ENCODE results near the gene CHMP2A.

- no peak for TF ChIP-seq CTCF (IDR thresholded peaks at IDR 0.05)
- no peak for TF ChIP-seq HOXA7 (CRISPR knock-in tag; IDR thresholded peaks at IDR 0.05)
- no peak for TF ChIP-seq KDM1A (IDR thresholded peaks at IDR 0.05; ENCODE audit: low read depth)
- no peak for TF ChIP-seq POLR2A (IDR thresholded peaks at IDR 0.05; ENCODE audit: low read length)
- TF ChIP-seq PHF8 (IDR thresholded peaks at IDR 0.05; ENCODE audit: borderline replicate concordance, low read depth): no peak
- no peak for TF ChIP-seq EP300 (IDR thresholded peaks at IDR 0.05)
- no peak for TF ChIP-seq SMC3 (IDR thresholded peaks at IDR 0.05)
- TF ChIP-seq REST (IDR thresholded peaks at IDR 0.05): no peak
- TF ChIP-seq MYC (IDR thresholded peaks at IDR 0.05; ENCODE audit: borderline replicate concordance, low read length): no peak
- TF ChIP-seq RAD21 (conservative IDR thresholded peaks at IDR 0.05 in 1 of 2, IDR thresholded peaks at IDR 0.05 in 1 of 2): no peak
- TF ChIP-seq HDAC2 (IDR thresholded peaks at IDR 0.05): no peak
- TF ChIP-seq MAX (IDR thresholded peaks at IDR 0.05): no peak
These were observed 32.2 kb downstream of the CHMP2A start for GRCh38 chr19:58522709-58523108.

Measured in A549 (cell line).